GM19395 (cell line): ENCODE measurements around the gene CELF2.

Source experiments
- ATAC-seq: cut with Tn5 transposase; IDR thresholded peaks from one replicate; pipeline ENCODE4 v1.9.1; 2021; ENCODE audit warnings: mild to moderate bottlenecking, moderate library complexity; ENCODE audit not compliant: unreplicated experiment

CELF2 gene

GRCh38 chr10:11020548-11020942 is 2.9 kb downstream of the CELF2 start:
- ATAC-seq = no peak

GRCh38 chr10:11022213-11022612 is 4.5 kb downstream of the CELF2 start:
- ATAC-seq = no peak

GRCh38 chr10:11023009-11023953 is 5.6 kb downstream of the CELF2 start:
- no peak for ATAC-seq

- ATAC-seq = no peak
Observed at GRCh38 chr10:11024596-11024995, 6.9 kb downstream of the CELF2 start.

GRCh38 chr10:11025978-11026377 is 8.3 kb downstream of the CELF2 start:
- no peak for ATAC-seq

- no peak for ATAC-seq
Observed at GRCh38 chr10:11026773-11027172, 9.1 kb downstream of the CELF2 start.

- ATAC-seq = no peak
Observed at GRCh38 chr10:11034762-11035161, 17.1 kb downstream of the CELF2 start.

GRCh38 chr10:11035301-11035991 is 17.8 kb downstream of the CELF2 start:
- no peak for ATAC-seq

GRCh38 chr10:11036424-11037011 is 18.8 kb downstream of the CELF2 start:
- no peak for ATAC-seq

GRCh38 chr10:11037991-11038390 is 20.3 kb downstream of the CELF2 start:
- ATAC-seq = no peak

- ATAC-seq = no peak
Observed at GRCh38 chr10:11042357-11042756, 24.7 kb downstream of the CELF2 start.

- no peak for ATAC-seq
Observed at GRCh38 chr10:11043039-11043438, 25.4 kb downstream of the CELF2 start.

GRCh38 chr10:11043446-11044127 is 25.9 kb downstream of the CELF2 start:
- no peak for ATAC-seq

GRCh38 chr10:11045487-11045886 is 27.8 kb downstream of the CELF2 start:
- ATAC-seq = no peak

GRCh38 chr10:11045995-11046775 is 28.5 kb downstream of the CELF2 start:
- ATAC-seq = no peak

- ATAC-seq = no peak
Observed at GRCh38 chr10:11046776-11047160, 29.1 kb downstream of the CELF2 start.

- ATAC-seq = no peak
Observed at GRCh38 chr10:11048707-11049278, 31.1 kb downstream of the CELF2 start.

GRCh38 chr10:11049806-11050205 is 32.1 kb downstream of the CELF2 start:
- no peak for ATAC-seq

GRCh38 chr10:11050301-11051287 is 32.9 kb downstream of the CELF2 start:
- no peak for ATAC-seq
